ENCODE measurements around the gene CCDC71.

DNA sequence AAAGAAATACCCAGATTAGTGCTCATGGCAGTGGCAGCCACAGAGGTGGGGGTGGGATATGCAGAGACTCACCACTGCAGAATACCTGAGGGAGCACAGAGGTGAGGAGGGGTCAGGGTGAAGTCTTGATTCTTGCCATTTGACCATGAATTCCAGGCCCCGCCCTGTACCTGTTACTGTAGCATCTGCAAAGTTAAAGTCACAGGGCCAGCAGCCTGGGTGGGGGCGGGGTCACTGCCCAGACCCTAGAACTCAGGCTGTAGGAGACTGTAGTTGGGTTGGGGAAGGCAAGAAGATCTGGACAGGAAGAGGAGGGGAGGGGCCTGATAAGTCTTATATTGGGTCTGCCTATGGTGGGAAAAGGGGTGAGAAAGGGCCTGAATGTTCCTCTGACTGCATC lies 14.5 kb downstream of the CCDC71 start:
- TF ChIP-seq EZH2 (IDR thresholded peaks at IDR 0.05; ENCODE audit: insufficient read depth, poor library complexity, severe bottlenecking) (no peak), EZH2phosphoT487 (IDR thresholded peaks at IDR 0.05; ENCODE audit: insufficient read depth, low read depth) (no peak)

All from GM23248 (cell line).